HG03521 (cell line): ENCODE results near the gene SHOC2.

ENCODE experiments used
- ATAC-seq: cut with Tn5 transposase; IDR thresholded peaks from one replicate; pipeline ENCODE4 v1.9.1; 2021; ENCODE audit warnings: mild to moderate bottlenecking, moderate library complexity; ENCODE audit not compliant: unreplicated experiment

Gene SHOC2

DNA sequence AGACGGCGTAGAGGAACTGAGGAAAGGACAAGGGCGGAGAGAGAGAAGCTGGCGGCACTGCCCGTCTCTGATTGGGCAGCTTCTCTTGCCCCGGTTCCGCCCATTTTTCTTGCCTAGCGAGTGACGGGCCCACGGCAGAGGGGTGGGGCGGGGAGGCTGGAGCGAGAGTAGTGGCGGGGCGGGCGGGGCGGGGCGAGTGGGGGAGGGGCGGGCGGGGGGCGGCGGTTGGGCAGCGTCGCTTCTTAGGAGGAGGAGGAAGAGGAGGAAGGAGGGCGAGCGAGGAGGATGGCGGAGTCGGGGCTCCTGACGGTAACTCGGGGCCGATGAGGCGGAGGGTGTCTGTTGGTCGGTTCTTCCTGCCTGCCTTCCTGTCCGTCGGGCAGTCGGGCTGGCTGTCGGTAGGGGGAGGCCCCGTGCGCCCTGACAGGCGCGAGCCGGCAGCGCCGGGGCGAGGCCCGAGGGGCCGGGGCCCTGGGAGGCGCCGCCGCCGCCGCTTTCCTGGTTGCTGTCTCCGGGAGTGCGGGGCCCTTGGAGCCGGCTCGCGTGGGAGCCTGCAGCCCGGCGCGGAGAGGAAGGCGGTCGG, at the start of gene SHOC2:
SHOC2 (plus strand) TSS at position 256 of the 583 bp plus-strand sequence. CDS start 44,755 bp downstream, outside the sequence.
- ATAC-seq, result peak; percentile 20

DNA sequence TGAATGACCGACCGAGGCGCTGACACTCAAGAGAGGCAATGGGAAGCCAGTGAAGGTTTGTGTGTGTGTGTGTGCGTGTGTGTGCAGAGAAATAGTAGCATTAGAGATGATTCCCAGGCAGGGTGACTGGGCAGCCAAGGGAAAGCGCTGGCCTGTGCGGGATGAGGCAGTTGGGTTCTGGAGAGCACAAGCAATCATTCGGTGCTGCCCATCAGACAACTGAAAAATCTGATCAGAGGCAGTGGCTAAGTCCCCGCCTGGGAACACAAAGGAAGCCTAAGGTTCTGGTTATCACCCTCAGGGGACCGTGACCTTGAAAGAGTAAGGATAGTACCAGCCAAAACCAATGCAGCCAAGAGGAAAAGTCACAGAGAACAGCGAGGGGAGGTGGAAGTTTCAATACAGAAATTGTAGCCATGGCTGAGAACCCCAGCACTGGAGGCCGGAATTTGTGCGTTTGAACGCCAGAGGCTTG, 48.5 kb upstream of the SHOC2 start:
- ATAC-seq, result no peak

DNA sequence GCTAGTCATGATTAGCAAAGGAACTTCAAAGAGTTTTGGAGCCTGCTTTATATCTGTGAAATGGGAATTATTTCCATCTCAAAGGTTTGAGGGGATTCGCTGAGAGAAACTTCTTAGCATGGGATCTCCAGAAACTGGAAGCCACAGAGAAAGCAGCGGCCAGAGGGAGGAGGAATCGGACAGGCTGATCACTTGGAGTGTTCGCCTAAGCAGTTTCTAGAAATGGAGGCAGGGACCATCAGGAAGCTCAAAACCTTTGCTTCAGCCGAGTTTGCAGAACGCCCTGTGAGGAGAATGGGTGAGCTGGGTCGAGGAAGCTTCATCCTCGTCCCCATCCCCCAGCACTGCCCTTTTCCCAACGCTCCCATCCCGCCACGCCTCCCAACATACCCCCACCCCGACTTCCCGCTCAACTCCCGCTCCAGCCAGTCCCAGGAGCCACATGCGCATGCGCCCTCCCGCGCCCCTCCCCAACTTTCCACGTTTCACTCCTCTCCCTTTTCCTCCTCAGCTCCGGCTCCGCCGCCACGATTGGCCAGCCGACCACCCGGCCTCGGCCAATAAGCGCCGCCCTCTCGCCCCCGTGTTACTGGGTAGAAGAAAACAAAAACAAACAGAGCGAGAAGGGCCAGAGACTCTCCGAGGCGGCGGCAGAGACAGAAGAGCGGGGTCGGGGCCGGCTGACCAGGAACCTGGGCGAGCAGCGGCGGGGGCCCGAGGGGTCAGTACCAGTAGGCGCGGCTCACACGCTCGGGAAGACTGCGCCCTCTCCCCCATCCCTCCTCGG, 47.9 kb upstream of the SHOC2 start, which contains the start of gene PDCD4:
PDCD4 (plus strand) TSS at position 631 of the 787 bp plus-strand sequence. CDS start 4,100 bp downstream, outside the sequence.
- peak; percentile 79 for ATAC-seq

DNA sequence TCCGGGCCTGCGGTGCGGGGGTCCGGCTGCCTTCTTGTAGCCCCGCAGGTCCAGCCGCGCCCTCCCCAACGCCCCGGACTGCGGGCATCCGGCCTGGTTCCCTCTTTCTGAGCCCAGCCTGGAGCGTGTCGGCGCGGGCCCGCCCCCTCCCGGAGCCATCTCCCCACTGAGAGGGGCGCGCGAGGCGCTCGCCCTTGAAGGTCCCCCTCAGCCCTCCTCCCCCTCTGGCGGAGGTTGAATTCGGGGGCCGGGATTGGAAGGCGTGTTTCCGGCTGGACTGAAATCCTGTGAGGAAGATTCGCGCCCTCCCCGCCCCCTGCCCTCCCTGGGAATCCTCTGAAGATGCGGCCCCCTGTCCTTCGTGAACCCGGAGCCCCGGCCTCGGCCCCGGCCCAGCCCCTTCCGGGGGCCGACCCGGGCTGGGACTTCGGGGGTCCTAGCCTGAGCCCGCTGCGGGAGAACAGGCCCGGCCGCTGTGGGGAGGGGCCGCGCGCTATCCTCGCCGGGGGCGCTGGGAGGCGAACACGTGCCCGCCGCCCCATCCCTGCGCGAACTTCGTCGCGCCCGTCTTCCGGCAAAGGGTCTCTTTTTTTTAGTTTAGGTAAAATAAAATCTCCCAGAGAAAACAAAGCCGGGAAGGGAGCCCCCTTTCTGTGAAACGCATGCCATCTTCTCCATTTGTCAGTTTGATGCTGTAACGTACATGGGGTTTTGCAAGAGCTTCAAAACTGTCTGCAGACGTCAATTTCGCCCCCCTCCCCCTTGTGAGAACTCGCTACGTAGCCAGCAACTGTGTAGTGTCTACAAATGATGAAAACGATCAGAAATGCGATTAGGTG, 47.0 kb upstream of the SHOC2 start:
- peak; percentile 43 for ATAC-seq

DNA sequence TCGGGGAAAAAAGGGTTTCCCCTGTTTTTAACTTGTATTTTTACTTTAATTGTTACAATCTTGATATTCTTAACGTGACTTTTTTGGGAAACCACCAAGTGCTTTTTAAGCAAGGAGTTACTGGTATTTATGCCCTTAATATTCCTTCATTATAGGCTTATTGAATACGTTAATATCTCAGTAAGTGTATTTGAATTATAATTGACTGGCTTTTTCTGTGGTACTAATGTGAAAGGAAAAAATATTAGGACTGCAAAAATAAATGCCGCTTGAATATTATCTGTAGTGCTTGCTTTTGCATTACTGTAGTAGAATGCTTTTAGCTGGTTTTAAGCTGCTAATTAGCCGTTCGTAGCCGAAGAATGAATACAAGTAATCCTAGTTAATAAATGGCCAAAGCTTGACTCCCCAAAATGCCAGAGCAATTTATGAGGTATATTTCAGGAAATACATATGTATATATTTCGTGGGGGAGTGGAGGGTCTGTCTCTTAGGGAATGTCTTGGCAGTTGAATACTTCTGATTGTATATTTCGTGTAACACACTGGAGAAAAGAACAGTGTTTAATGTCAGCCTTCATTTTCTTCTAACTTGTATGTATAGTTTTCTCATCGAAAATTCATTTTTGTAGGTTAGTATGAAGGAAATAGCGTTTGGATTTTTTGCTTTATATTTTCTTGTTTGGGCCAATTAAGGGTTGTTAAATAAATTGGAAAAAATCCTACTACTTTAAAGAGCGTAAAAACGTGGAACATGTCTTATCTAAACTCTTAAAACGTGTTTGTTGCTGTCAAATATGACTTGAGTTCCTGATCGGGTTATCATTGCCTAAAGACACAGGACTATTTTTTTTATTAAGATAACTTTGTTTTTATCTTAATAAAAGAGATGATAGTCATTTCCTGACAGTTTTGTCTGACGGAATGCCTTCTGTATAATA, 46.1 kb upstream of the SHOC2 start:
- ATAC-seq, result no peak

DNA sequence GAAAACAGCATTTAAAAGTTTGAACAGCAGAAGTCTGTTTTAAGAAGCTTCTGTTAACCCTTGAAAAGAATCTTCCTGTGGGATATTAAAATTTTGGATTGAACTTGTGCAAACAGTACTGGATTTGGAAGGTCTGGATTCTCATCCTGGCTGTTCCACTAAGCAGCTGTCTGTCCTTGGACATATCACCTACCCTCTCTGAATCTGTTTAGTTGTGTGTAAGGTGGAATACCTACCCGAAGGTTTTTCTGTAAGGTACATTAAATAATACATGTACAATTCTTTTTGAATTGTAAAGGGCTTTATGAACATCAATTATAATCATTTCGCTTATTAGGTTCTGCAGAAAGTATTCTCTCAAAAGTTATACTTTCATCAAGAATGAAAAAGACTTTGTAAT, 45.5 kb upstream of the SHOC2 start:
- ATAC-seq, result no peak

DNA sequence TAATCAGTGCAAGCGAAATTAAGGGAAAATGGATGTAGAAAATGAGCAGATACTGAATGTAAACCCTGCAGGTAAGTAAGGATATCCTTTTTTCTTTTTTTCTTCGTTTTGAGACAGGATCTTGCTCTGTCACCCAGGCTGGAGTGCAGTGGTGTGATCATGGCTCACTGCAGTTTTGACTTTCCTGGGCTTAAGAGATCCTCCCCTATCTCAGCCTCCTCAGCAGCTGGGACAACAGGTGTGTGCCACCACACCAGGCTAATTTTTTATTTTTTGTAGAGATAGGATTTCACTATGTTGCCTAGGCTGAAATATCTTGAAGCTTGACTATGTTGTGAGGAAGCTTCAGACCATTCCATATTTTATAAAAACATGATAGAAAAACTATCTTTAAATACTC, 43.4 kb upstream of the SHOC2 start:
- no peak for ATAC-seq

DNA sequence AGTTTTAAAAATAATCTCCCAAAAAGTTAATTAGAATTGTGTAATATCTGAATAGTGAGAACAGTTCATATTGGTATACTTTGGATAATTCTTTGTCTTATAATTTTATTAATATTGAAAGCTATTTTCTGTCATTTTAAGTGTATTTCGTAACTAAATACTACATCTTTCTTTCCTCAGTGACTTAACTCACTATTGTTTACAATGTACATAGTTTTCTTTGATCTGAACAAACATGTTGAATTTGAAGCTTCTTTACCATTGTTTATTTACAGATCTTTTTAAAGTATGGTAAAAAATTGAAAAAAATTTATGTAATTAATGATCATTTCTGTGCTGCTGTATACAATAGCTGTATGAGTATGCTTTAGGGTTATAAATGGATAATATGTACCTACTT, 42.6 kb upstream of the SHOC2 start:
- ATAC-seq, result no peak

DNA sequence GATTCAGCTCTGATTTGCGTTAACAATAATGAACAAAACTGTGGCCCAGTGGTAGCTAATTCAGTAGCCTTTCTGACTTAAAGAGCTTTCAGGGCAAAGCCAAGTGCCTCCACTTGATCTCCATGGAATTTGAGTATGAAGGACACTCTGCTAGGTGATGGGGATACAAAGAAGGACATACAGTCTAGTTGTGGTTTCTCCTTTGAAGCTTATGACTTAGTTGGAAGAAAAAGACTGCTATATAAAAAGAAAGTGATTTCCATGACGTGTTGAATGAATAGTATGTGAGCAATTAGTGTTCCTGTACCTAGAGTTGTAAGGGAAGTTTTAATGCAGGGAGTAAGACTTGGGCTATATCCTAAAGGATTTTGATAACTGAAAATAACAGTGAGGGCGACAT, 39.4 kb upstream of the SHOC2 start:
- ATAC-seq, result no peak

DNA sequence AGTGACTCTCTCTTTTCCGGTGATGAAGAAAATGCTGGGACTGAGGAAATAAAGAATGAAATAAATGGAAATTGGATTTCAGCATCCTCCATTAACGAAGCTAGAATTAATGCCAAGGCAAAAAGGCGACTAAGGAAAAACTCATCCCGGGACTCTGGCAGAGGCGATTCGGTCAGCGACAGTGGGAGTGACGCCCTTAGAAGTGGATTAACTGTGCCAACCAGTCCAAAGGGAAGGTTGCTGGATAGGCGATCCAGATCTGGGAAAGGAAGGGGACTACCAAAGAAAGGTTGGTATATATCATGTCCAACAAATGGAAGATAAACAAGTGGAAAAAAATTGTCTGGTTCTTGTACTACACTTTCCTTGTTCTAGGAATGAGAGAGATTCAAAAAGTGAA, 38.2 kb upstream of the SHOC2 start:
- ATAC-seq, result no peak

DNA sequence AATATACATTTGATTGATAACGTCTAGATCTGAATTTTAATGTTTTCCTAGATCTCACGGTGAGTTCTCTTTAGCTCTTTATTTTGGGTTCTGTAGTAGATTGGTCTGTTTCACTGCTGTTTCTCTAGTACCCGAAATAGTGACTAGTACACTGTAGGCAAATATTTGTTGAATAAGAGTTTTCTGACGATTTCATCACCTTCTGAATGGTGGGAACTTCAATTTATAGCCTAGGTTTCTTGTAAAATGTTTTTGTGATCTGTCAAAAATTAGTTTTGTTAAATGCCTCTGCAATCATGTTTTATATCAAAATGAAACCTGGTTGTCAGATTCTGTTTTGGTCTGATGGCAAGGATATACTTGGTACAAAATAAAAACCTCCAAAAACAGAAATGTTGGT, 37.5 kb upstream of the SHOC2 start:
- no peak for ATAC-seq

DNA sequence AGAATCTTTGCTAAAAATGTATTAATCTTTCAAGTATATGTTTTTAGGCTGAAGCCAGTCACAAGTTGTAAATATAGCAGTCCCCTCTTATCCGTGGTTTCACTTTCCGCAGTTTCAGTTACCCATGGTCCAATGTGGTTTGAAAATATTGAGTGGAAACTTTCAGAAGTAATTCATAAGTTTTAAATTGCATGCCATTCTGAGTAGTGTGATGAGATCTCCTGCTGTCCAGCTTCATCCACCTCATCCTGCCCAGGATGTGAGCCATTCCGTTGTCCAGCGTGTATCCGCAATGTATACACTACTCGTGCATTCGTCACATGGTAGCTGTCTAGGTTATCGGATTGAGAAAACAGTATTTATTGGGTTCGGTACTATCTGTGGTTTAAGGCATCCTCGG, 35.5 kb upstream of the SHOC2 start:
- ATAC-seq, result no peak

DNA sequence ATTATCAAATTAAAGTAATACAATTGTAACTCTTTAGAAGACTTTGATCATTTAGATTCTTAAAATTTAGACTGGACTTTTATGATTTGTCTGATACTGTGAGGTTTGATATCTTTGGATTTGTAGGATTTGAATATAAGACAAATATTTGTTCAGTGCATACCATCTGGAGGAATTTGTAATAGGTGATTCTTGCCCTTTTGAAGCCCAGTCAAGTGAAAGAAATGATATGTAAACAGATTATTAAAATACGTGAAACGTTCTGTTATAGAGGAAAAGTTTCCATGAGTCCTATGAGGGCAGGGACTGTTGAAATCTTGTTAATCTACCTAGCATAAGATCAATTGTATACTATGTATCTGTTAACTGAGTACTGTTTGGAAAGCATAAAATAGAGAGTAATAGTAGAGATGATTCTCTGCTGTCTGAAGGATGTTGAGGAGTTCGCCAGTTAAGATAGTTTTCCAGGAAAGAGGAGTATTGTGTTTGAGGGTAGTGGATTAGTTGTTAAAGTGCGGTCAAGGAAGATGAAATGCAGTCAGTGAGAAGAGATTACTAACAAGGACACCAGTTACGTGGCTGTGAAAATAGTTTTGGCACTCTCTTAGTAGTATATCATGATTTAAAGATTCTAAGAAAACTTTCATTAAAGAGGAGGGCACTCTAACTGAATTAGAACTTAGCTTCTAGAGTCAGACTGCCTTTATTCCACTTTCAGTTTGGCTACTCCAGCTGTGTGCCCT, 33.3 kb upstream of the SHOC2 start:
- ATAC-seq, result no peak

DNA sequence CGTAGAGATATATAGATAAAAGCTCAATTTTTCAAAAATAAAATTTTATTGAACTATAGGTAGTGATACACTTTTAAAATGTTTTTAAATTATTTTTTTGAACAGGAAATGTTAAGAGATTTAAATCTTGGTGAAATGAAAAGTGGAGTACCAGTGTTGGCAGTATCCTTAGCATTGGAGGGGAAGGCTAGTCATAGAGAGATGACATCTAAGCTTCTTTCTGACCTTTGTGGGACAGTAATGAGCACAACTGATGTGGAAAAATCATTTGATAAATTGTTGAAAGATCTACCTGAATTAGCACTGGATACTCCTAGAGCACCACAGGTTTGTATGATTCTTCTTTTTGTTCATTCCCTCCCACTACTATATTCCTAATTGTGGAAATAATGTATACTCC, 31.8 kb upstream of the SHOC2 start:
- no peak for ATAC-seq

DNA sequence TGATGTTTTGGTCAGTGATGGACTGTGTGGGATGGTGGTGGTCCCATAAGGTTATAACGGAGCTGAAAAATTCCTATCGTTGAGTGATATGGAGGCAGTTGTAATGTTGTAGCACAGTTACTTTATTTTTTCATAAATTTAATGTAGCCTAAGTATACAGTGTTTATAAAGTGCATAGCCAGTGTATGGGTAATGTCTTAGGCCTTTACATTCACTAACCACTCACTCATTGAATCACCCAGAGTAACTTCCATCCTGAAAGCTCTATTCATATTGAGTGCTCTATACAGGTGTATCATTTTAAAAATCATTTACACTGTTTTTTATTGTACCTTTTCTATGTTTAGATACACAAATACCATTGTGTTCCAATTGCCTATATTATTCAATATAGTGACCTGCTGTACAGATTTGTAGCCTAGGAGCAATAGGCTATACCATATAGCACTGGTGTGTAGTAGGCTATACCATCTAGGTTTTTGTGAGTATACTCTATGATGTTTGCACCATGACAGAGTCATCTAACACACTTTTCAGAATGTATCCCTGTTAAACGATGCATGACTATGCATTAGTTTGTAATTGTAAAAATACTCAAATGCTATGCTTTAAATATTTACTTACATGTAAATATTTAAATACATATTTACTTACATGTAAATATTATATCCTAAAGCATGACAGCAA, 26.7 kb upstream of the SHOC2 start:
- ATAC-seq, result no peak

DNA sequence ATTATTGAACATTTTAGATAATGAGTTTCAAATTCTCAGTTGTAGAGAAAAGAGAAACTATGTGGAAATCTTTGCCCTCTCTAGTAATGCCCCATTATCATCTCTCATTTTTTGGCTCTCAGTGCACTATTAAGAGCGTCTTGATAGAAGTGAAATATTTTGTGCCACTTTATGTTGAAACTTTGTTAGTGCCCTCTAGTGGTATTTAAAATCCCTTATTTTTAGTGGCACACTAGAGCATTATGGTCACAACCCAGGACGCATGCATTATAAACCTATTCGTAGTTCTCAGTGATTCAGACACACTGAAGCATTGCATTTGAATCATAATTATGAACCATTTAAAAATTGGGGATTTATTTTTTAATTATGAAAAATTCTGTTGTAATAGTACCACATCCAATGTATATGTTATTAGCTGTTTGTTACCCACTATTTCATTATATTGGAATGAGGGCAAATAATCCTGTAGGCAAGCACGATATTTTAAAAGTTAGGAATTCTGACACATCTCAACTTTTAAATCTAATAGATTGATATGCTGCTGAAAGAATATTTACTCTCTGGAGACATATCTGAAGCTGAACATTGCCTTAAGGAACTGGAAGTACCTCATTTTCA, 25.7 kb upstream of the SHOC2 start:
- ATAC-seq, result no peak

DNA sequence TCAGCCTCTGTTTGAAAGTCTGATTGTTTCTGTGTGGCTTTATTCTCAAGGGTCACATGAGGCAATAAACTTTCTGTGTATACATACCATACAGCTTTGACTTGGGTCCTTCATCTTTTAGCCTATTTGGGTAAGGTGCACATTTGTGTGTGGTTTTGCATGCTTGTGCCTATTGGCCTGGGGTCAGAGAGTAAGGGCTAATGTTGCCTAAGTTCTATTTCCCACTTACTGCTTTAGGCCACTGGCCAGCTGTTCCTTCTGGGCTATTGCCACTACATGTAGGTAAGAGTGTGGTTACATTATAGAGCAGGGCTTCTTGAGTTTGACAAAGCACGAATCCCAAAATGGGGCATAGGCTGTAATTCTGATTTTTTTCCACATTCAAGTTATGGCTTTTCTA, 22.2 kb upstream of the SHOC2 start:
- no peak for ATAC-seq

DNA sequence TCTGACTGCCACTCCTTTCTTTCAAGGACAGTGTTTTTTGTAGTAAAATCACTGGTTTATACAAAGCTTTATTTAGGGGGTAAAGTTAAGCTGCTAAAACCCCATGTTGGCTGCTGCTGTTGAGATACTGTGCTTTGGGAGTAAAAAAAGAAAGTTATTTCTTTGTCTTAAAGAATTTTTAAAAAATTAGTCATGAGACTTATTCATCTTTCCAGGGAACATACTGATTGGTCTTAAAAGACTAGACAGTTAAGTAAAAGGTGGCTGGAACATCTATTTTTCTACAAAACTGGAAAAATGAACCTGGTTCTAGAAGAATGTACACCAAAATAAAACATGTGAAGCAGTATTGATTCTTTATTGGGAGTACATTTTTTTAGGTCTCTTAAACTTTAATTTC, 21.0 kb upstream of the SHOC2 start:
- ATAC-seq, result no peak

DNA sequence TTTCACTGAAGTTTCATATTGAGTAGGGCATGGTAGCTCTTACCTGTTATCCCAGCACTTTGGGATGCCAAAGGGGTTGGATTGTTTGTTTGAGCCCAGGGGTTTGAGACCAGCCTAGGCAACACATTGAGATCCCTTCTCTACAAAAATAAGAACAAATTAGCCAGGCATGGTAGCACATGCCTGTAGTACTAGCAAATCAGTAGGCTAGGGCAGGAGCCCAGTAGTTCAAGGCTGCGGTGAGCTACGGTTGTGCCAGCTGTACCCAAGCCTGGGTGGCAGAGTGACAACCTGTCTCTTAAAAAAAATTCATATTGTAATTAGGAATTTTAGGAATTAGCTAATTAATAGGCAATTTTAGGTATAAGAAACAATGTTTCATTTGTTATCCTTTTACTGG, 18.4 kb upstream of the SHOC2 start:
- ATAC-seq, result no peak
